ENCODE measurements around the gene LPA. TPM values are rescaled to one million over a fixed set of nuclear protein-coding genes. Genes with fewer than 3 reads are reported as not detected.

LPA gene
- total RNA-seq, 2 experiments from 2014 or later, result not detected

DNA sequence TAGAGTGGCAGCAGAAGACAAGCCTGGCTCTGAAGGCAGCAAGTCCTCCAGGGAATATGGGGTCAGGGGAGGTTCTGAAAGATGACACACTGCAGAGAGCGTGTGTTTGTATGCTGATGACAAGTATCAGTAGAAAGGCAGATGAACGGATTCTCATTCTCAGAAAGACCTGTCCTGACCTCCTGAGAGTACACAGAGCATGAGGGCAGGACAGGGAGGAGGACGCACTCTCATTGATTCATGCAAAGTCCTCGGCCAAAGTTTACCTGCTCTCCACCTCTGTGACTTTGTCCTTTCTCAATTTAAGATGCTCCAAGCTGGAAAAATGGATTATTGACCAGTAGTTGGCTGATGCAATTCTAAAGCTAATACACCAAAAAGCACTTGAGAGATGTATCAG is 156.7 kb downstream of the LPA start:
- Histone ChIP-seq H3K4me3 (ENCODE audit: low read length) (no peak overlapping the region), H3K9me3 (ENCODE audit: control insufficient read depth in 1 of 2, insufficient read depth in 1 of 2, low read length in 2 of 2) (peaks cover 0 to 4% of the 10 kb centered on the region in 2 experiments), H3K36me3 (ENCODE audit: insufficient read depth, low read length) (no peaks in the 10 kb centered on the region), H3K27me3 (ENCODE audit: control insufficient read depth in 1 of 2, insufficient read depth in 2 of 2, low read length in 2 of 2) (no peaks in the 10 kb centered on the region), H3K27ac (ENCODE audit: low read depth in 1 of 2, low read length in 2 of 2) (no peak overlapping the region), H3K4me1 (ENCODE audit: insufficient read depth, low read length) (no peaks in the 10 kb centered on the region)
- ATAC-seq (ENCODE audit: poor library complexity) (no peak), DNase-seq (no peak)
- CTCF ChIA-PET, result no interaction called here
- Mint-ChIP-seq H3K9me3 (peaks cover 8% of the 10 kb centered on the region), H3K4me3 (no peak overlapping the region), H3K36me3 (ENCODE audit: low read depth) (peaks cover 15% of the 10 kb centered on the region), H3K27me3 (no peaks in the 10 kb centered on the region), H3K27ac (no peak overlapping the region), H3K4me1 (ENCODE audit: low read depth) (no peaks in the 10 kb centered on the region)
- TF ChIP-seq, protein P1, sequence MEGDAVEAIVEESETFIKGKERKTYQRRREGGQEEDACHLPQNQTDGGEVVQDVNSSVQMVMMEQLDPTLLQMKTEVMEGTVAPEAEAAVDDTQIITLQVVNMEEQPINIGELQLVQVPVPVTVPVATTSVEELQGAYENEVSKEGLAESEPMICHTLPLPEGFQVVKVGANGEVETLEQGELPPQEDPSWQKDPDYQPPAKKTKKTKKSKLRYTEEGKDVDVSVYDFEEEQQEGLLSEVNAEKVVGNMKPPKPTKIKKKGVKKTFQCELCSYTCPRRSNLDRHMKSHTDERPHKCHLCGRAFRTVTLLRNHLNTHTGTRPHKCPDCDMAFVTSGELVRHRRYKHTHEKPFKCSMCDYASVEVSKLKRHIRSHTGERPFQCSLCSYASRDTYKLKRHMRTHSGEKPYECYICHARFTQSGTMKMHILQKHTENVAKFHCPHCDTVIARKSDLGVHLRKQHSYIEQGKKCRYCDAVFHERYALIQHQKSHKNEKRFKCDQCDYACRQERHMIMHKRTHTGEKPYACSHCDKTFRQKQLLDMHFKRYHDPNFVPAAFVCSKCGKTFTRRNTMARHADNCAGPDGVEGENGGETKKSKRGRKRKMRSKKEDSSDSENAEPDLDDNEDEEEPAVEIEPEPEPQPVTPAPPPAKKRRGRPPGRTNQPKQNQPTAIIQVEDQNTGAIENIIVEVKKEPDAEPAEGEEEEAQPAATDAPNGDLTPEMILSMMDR (IDR thresholded peaks at IDR 0.05), result no peak
- POLR2A ChIA-PET, result no interaction called here
- intact Hi-C loops (cut with DNase I, micrococcal nuclease), result loop anchor here in 1 of 2 experiments (5.0 kb wide), 1 partner anchor 35 kb away; no protein-coding TSS in a partner anchor

DNA sequence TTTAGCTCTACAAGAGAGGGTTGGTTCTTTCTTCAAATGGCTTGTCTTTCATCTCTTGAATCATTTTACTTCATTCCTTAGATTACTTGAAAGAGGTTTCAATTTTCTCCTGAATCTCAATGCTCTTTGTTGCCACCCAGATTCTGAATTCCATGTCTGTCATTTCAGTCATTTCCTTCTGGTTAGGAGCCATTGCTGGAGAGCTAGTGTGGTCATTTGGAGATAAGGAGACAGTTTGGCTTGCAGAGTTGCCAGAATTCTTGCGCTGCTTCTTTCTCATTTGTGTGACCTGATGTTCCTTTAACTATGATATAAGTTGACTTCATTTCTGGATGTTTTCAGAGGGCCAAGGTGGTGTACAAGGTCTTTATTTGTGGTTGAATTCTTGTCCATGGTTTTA is 158.1 kb downstream of the LPA start:
- ATAC-seq (ENCODE audit: poor library complexity) (no peak), DNase-seq (no peak)
- Mint-ChIP-seq H3K4me1 (ENCODE audit: low read depth) (no peaks in the 10 kb centered on the region), H3K4me3 (no peak overlapping the region), H3K27me3 (no peaks in the 10 kb centered on the region), H3K36me3 (ENCODE audit: low read depth) (peaks cover 27% of the 10 kb centered on the region), H3K9me3 (peaks cover 8% of the 10 kb centered on the region), H3K27ac (no peak overlapping the region)
- ChIA-PET CTCF (no interaction called here), POLR2A (interaction anchor here (0.5 kb wide), 1 partner anchor 181 kb away, joined by 4 read pairs; no protein-coding TSS in a partner anchor)
- Histone ChIP-seq H3K4me3 (ENCODE audit: low read length) (no peak overlapping the region), H3K4me1 (ENCODE audit: insufficient read depth, low read length) (no peaks in the 10 kb centered on the region), H3K36me3 (ENCODE audit: insufficient read depth, low read length) (no peaks in the 10 kb centered on the region), H3K9me3 (ENCODE audit: control insufficient read depth in 1 of 2, insufficient read depth in 1 of 2, low read length in 2 of 2) (peaks cover 0 to 4% of the 10 kb centered on the region in 2 experiments), H3K27me3 (ENCODE audit: control insufficient read depth in 1 of 2, insufficient read depth in 2 of 2, low read length in 2 of 2) (no peaks in the 10 kb centered on the region), H3K27ac (ENCODE audit: low read depth in 1 of 2, low read length in 2 of 2) (no peak overlapping the region)
- TF ChIP-seq, protein P1 (IDR thresholded peaks at IDR 0.05), result no peak
- intact Hi-C loops (cut with DNase I, micrococcal nuclease), result loop anchor here in 1 of 2 experiments (5.0 kb wide), 1 partner anchor 36 kb away; no protein-coding TSS in a partner anchor

DNA sequence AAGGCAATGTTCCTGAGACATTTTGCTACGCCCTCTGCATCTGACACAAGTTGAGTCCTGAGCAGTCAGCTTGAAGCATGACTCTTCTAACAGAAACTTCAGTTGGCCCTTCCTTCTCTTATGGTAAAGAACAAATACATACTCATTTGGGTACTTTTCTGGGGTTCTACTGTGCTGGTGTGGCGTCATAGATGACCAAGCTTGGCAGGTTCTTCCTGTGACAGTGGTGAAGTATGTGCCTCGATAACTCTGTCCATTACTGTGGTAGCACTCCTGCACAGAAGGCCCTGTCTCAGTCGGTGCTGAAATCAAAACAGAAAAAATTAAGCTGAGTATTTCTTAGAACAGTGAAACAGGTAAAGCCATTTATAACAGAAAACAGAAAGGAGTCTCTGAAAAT is 163.4 kb downstream of the LPA start:
- Mint-ChIP-seq H3K27ac (no peak overlapping the region), H3K4me1 (ENCODE audit: low read depth) (no peaks in the 10 kb centered on the region), H3K36me3 (ENCODE audit: low read depth) (peaks cover 58% of the 10 kb centered on the region), H3K9me3 (peaks cover 8% of the 10 kb centered on the region), H3K4me3 (no peak overlapping the region), H3K27me3 (no peaks in the 10 kb centered on the region)
- H3K4me1 ChIP-seq (ENCODE audit: insufficient read depth, low read length), result no peaks in the 10 kb centered on the region
- H3K4me3 ChIP-seq (ENCODE audit: low read length), result no peak overlapping the region
- peaks cover 0 to 4% of the 10 kb centered on the region in 2 experiments for H3K9me3 ChIP-seq (ENCODE audit: control insufficient read depth in 1 of 2, insufficient read depth in 1 of 2, low read length in 2 of 2)
- peaks cover 17% of the 10 kb centered on the region for H3K36me3 ChIP-seq (ENCODE audit: insufficient read depth, low read length)
- intact Hi-C loops (cut with DNase I, micrococcal nuclease), result no loop called here
- DNase-seq (no peak), ATAC-seq (ENCODE audit: poor library complexity) (no peak)
- TF ChIP-seq, protein P1 (IDR thresholded peaks at IDR 0.05), result no peak
- POLR2A ChIA-PET, result no interaction called here
- CTCF ChIA-PET, result interaction anchor here (1.6 kb wide), 1 partner anchor 19 kb away, joined by 4 read pairs; no protein-coding TSS in a partner anchor
- no peak overlapping the region for H3K27ac ChIP-seq (ENCODE audit: low read depth in 1 of 2, low read length in 2 of 2)
- no peaks in the 10 kb centered on the region for H3K27me3 ChIP-seq (ENCODE audit: control insufficient read depth in 1 of 2, insufficient read depth in 2 of 2, low read length in 2 of 2)

All from CD4-positive, alpha-beta T cell (primary cell).